Medulla oblongata (tissue), 1 donor: ENCODE measurements around the gene KIT.
"Not testable (repeated sequence)": the region's sequence is repeated elsewhere in the genome, so short reads cannot be mapped to it uniquely, and the experiment has no call there.

Source experiments
- DNase-seq: peaks from one replicate; pipeline ENCODE4 v3.0.0-alpha.2; 2015; ENCODE audit errors: extremely low spot score

KIT gene

DNA sequence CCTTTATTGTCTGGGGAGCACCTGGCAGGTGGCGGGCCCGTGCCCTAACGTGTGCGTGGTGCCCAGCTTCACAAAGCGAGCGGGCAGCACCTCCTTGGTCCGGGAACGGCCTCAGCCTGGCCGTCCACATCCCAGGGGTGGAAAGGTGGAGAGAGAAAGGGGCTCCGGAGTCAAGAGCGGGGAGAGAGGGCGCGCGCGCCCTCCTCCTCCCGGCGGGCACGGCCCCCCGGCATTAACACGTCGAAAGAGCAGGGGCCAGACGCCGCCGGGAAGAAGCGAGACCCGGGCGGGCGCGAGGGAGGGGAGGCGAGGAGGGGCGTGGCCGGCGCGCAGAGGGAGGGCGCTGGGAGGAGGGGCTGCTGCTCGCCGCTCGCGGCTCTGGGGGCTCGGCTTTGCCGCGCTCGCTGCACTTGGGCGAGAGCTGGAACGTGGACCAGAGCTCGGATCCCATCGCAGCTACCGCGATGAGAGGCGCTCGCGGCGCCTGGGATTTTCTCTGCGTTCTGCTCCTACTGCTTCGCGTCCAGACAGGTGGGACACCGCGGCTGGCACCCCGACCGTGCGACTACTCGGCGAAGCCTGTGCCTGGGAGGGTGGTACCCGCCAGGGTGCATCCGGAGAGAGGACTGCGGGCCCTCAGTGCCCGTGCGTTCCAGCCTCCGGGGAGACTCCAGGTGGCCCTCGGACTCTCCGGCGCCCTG, at the start of gene KIT:
Gene KIT, plus strand, starts transcription at position 407 of the 701 bp plus-strand sequence. Its CDS starts 58 bp downstream, at position 465.
- DNase-seq: peak; percentile 37

DNA sequence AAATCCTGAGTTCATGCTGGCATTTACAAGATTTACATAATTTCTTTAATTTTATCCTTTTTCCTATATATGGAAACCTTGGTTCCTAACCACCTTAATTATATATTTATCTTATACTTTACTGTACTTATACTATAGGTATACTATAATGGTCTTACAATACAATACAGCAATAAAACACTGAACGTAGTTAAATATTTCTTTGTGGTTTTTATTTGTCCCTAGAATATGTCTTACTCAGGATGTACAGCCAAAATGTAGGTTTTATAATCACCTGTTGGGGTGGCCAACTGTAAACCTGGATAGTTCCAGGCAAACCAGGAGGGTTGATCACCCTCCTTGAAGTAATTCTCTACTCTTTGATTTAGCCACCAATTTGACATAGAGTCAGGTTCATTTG, 48.4 kb upstream of the KIT start:
- DNase-seq: no peak

- no peak for DNase-seq
Observed at GRCh38 chr4:54614149-54614548, 43.6 kb upstream of the KIT start.

- no peak for DNase-seq
Observed at GRCh38 chr4:54620773-54621172, 37.0 kb upstream of the KIT start.

DNA sequence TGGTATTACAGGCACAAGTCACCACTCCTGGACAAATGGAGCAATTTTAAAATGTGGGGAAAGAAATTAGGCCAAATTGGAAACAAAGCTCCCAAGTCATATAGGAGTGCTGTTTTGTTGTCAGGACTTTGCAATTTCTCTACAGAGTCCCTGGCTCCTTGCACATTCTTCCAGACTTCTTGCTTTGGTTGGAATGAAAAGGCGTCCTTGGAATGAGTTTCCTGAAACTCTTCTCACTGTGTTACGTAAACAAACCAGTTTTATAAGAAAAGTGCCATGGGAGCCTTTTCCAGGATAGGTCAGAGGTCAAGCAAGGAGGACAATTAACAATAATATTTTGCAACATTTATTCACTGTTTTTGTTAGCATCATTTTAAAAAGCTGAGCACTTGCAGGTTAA, 32.4 kb upstream of the KIT start:
- peak; percentile 35 for DNase-seq

GRCh38 chr4:54626113-54626512, 31.6 kb upstream of the KIT start:
- no peak for DNase-seq

- DNase-seq: no peak
Observed at GRCh38 chr4:54632537-54632936, 25.2 kb upstream of the KIT start.

GRCh38 chr4:54633102-54633740, 24.5 kb upstream of the KIT start:
- not testable (repeated sequence) for DNase-seq

GRCh38 chr4:54635318-54635717, 22.4 kb upstream of the KIT start:
- no peak for DNase-seq

DNA sequence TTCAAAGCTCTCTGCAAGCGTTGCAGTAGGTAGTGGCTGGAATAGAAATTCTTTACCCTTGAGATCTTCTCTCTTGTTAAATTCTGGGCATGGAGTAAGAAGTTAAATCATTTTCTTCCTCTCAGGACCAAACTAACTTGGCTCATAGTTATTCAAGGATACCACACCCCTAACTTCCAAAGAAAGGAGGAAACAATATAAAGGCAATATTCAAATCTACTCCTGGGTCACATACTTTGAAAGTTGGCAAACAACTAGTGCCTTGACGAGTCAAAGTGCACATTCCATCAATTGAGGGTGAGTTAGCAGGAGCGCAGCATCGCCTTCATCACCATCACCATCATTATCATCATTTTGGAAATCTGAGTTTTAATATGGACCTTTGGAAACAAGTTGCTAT, 20.4 kb upstream of the KIT start:
- no peak for DNase-seq

DNA sequence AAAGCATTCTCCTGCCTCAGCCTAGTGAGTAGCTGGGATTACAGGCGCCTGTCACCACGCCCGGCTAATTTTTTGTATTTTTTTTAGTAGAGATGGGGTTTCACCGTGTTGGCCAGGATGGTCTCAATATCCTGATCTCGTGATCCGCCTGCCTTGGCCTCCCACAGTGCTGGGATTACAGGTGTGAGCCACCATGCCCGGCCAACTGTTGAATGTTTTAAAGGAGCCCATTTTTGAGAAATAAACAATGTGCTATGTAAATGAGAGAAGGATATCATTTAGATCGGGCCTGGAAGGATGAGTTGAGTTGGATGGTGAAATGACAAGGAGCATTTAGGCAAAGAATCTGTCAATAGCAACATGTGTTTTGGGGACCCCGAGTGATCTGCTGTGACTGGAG, 16.7 kb upstream of the KIT start:
- not testable (repeated sequence) for DNase-seq

GRCh38 chr4:54643172-54643571, 14.6 kb upstream of the KIT start:
- no peak for DNase-seq

DNA sequence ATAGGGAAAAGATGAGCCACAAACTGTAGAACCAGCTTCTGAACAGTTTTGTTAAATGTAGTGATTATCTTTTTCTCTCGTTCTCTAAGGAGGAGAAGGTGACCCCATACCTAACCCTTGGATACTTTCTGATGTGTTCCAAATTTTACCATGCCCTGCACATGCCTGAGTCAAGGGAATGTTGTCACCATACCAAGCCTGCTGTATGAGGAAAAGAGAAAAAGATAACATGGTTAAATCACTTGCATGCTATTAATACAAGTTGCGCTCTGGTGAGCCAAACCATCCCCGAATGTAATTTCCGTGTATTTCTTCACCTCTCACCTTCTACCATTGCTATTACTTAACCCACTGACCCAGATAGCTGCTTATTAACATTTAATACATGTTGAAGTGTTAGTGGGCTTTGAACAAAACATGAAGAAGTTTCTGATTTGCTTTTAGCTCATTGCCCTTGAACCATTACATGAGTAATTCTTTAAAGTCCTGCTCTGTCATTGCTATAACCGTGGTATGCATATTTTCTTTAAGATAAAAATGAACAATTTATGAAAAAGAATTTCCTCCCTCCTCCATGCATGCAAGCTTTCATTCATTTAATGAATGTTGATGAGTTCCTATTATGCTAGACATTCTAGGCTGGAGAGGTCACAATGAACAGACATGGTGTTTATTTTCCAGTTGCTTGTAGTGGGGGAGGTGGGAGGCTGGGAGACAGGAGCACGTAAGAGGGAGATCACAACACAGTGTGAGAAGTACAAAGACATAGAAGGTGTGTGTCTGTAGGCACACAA, 13.6 kb upstream of the KIT start:
- DNase-seq: no peak

- peak; percentile 43 for DNase-seq
Observed at GRCh38 chr4:54645830-54646229, 11.9 kb upstream of the KIT start.

DNA sequence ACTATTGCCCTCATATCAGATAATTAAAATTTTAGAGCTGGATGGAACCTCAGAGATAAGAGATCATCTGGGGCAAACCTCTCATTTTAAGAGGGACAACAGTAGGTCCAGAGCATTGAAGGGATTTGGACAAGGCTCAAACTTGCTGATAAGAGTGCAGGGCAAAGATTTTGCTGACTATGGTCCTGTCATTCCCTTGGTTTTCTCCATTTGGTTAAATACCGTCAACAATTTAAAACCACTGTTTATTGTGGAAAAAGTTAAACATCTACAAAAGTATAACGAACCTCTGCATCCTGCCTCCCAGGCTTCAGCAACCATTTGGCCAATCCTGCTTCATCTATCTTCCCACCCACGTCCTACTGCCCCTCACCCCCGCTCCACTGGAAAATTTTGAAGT, 10.7 kb upstream of the KIT start:
- DNase-seq: no peak

DNA sequence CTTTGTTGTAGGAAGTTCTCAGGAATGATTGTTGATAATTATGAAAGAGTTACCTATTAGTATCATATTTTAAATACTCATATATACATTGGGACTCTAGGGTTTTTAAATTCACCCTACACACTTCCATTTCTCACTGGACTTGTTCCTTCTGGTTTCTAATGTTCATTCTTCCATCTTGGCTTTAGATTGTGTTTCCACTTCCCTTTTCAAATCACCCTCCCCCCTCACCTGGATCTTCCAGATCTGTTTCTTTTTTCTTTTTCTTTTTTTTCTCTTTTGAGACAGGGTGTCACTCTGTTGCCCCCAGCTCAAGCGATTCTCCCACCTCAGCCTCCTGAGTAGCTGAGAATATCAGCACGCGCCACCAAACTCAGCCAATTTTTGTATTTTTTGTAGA, 6.7 kb upstream of the KIT start:
- DNase-seq: no peak

GRCh38 chr4:54654753-54655152, 3.0 kb upstream of the KIT start:
- DNase-seq: no peak

DNA sequence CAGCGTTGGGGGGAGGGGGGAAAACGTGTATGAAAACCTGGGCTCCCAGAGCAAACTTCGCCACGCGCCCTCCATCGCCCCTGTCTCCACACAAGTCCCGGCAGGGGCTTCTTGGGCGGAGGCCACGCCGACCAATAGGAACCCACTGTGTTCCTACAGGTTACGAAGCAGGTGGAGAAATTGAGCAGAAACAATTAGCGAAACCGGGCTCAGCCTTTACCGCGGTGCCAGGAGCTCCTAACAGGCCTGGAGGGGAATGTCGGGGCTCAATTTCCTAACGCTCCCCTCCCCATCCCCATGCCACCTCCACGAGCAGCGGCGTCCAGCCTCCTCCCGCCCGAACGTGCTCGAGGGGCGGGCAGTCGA, 589 bp upstream of the KIT start:
- DNase-seq: no peak

DNA sequence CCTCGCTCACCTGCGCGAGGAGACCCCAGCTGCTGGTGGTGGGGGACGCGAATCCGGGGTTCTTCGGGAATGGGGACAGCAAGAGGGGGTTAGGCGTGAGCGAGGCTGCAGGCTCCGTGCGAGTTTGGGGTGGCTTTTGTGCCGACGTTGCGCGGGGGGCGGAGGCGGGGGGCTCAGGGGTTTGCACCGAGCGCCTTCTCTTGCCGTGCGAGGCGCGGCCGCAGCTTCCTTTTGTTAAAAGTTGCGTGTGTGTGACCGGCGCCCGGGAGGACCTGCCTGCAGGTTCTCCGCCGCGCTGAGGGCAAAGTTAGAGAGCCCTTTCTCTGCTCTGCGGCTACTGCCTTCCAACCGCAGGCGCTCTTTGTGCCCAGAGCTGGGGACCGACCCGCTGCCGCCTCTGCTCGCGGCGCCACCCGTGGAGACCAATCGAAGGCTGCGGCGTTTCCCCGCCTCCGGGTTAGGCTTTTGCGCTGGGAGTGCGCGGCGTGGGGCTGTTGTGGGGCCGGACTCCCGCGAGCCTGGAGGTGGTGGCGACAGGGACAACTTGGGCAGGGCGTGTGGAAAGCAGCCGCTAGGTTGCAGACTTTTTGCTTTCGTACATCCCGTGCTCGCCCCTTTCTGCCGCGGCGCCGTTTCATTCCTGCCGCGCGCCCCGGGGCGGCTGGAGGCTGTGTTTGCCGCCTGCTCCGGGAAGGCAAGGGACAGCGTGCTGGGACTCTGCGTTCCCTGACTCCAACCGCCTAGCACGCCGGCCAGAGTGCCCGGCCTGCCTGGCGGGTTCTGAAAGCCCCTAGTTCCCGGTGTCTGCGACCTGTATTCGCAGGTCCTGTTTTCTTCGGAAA, 716 bp downstream of the KIT start:
- peak; percentile 44 for DNase-seq

GRCh38 chr4:54659313-54659712, 1.6 kb downstream of the KIT start:
- DNase-seq: peak; percentile 43

DNA sequence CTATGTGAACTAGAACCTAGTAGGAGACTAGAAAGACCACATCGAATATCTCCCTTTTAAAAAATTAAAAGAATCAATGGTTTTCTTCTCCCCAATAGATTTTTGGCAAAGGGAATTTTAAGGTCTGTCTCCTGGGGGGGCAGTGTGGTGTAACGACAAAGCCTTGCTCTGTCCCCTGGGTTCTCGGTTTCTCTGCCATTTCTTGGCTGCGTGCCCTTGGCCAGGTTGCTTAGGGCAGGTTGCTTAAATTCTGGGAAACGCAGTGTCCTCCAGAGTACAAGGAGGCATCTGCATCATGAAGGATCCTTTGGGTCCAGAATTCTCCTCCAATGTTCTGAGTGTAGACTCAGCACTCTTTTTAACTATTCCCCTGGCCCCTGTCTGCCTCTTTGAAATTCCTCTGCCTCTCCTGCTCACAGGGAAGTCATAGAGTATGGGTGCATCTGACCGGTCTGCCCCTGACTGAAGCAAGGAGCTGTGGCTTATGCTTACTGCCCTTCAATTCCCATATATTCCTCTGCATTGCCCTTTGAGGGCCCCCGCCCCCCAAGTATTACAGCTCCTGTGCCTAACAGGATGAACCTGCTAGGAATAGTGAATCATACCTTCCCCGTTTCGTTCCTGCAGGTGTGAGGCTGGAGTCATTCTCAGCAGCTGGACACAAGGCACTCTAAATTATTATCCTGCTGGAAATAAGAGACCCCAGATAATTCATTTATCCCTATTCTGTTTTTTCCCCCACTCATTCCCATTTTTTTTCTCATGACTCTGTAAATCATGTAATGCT, 2.2 kb downstream of the KIT start:
- no peak for DNase-seq
